ENCODE measurements around the gene PACSIN3. TPM values are rescaled to one million over a fixed set of nuclear protein-coding genes. Genes with fewer than 3 reads are reported as not detected.

PACSIN3 gene
- total RNA-seq, 4 donors from 2014 or later: 4.3 to 9.1 (median 7.5) TPM

DNA sequence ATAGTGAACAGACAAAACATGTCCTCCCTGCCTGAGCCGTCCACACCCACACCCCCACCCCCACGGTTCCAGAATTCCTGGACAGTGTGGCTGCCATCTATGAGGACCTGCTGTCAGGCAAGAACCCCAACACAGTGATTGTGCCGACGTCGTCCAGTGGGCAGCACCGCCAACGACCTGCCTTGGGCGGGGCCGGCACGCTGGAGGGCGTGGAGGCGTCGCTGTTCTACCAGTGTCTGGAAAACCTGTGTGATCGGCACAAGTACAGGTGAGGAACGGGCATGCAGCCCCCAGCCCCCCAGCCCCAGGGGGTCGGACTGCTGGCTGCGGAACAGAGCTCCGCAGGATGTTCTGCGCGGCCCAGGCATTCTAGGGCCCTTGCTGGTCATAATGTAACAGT lies 29.3 kb downstream of the PACSIN3 start:
- no peak for DNase-seq
- H3K36me3 ChIP-seq: peaks cover 0 to 10% (median 0%) of the 10 kb centered on the region in 3 donors
- H3K4me3 ChIP-seq: no peak overlapping the region
- no peak overlapping the region for H3K27ac ChIP-seq
- TF ChIP-seq, protein P1, sequence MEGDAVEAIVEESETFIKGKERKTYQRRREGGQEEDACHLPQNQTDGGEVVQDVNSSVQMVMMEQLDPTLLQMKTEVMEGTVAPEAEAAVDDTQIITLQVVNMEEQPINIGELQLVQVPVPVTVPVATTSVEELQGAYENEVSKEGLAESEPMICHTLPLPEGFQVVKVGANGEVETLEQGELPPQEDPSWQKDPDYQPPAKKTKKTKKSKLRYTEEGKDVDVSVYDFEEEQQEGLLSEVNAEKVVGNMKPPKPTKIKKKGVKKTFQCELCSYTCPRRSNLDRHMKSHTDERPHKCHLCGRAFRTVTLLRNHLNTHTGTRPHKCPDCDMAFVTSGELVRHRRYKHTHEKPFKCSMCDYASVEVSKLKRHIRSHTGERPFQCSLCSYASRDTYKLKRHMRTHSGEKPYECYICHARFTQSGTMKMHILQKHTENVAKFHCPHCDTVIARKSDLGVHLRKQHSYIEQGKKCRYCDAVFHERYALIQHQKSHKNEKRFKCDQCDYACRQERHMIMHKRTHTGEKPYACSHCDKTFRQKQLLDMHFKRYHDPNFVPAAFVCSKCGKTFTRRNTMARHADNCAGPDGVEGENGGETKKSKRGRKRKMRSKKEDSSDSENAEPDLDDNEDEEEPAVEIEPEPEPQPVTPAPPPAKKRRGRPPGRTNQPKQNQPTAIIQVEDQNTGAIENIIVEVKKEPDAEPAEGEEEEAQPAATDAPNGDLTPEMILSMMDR (IDR thresholded peaks at IDR 0.05): no peak
- TF ChIP-seq POLR2A (IDR thresholded peaks at IDR 0.05): no peak
- H3K9me3 ChIP-seq: no peaks in the 10 kb centered on the region
- H3K4me1 ChIP-seq: peaks cover 0 to 14% (median 2%) of the 10 kb centered on the region in 4 donors
- H3K27me3 ChIP-seq: no peaks in the 10 kb centered on the region

DNA sequence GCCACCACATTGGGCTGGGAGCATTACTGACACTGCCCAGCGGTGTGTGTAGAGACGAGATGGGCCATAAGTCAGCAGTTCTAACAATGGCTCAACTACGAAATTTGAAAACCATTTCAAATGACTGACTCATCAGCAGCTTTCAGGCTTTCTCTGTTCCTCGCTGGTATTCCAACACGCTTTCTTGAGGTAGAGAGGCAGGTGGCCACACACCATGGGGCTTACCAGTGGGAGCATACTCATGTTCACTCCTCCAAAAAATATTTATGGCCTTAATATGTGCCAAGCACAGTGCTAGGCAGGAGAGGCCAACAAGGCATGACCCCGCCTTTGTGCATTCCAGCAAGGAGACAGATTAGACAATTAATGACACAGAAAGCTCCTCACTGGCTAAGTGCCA lies 29.9 kb downstream of the PACSIN3 start:
- DNase-seq: no peak
- H3K27ac ChIP-seq: no peak overlapping the region
- no peak for TF ChIP-seq POLR2A (IDR thresholded peaks at IDR 0.05)
- TF ChIP-seq, protein P1 (IDR thresholded peaks at IDR 0.05): no peak

DNA sequence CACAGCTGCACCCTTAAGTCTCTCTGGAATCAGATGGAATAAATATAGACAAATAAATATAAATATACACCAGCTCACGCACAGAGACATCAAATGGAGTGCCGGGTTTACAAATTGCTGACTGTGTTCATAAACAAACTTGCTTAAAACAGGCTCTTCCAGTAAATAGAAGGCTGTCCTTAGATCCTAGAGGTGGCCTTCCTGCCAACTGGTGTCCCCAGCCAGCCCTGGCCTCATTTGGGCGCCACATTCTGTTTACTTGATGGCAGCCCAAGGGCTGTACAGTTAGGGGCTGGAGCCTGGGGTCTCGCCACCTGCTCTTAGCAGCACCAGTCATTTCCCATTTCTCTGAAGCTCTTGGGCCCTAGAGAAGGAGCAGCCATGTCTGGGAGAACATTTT lies 30.4 kb downstream of the PACSIN3 start:
- H3K36me3 ChIP-seq: peaks cover 0 to 10% (median 0%) of the 10 kb centered on the region in 3 donors
- TF ChIP-seq POLR2A (IDR thresholded peaks at IDR 0.05): no peak
- TF ChIP-seq, protein P1 (IDR thresholded peaks at IDR 0.05): no peak
- no peak overlapping the region for H3K4me3 ChIP-seq
- DNase-seq: no peak
- H3K9me3 ChIP-seq: no peaks in the 10 kb centered on the region
- peaks cover 0 to 14% (median 2%) of the 10 kb centered on the region in 4 donors for H3K4me1 ChIP-seq
- no peaks in the 10 kb centered on the region for H3K27me3 ChIP-seq
- H3K27ac ChIP-seq: no peak overlapping the region

More for the DNA sequence above, 29.9 kb downstream of the PACSIN3 start:
- Histone ChIP-seq H3K27me3 (no peaks in the 10 kb centered on the region), H3K4me3 (no peak overlapping the region), H3K36me3 (peaks cover 0 to 10% (median 0%) of the 10 kb centered on the region in 3 donors), H3K9me3 (no peaks in the 10 kb centered on the region), H3K4me1 (peaks cover 0 to 14% (median 2%) of the 10 kb centered on the region in 4 donors)

DNA sequence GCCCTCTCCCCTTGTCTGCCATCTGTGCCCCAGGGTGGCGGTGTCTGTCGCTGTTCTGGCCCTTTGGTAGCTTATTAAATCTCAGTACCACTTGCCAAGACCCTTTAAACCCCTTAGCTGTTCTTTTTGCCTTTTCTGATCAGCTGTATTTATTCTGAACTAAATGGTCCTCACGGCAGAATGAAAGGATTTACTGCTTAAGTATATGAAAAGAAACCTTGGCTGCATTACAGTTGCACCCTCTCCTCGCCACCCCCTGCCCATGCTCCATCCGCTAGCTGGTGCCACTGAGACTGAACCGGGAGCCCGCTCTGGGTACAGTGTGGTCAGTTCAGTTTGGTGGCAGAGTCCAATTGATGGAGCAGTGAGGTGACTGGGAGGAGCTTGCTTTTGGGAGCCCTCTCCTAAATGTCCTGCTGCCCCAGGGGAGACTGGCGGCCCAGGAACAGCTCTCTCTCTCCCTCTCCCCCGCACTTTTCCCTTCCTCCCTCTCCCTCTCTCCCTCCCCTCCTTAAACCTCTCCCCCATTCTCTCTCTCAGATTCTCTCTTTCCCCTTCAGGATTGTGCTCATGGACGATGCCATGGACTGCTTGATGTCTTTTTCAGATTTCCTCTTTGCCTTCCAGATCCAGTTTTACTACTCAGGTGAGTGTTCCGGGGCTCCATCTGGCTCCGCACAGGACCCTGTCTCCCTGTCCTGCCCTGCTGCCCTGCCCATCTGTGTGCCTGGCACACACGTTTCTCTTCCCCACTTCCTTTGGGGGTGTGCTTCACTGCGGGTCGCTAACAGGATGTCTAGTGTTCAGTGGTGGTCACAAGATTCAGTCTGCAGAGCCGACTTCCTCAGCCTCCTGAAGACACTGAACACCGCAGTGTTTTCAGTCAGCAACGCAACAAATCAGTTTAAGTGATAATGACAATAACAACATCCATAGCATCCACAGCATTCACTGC lies 31.3 kb downstream of the PACSIN3 start:
- DNase-seq: peak in 2 of 3 donors; percentile 38 to 64
- Histone ChIP-seq H3K9me3 (no peaks in the 10 kb centered on the region), H3K36me3 (peaks cover 0 to 10% (median 0%) of the 10 kb centered on the region in 3 donors), H3K4me3 (no peak overlapping the region), H3K4me1 (peaks cover 0 to 14% (median 2%) of the 10 kb centered on the region in 4 donors), H3K27ac (peak overlapping the region in 2 of 4 donors; percentile 26 to 28), H3K27me3 (no peaks in the 10 kb centered on the region)
- TF ChIP-seq, protein P1 (IDR thresholded peaks at IDR 0.05): no peak
- TF ChIP-seq POLR2A (IDR thresholded peaks at IDR 0.05): no peak

DNA sequence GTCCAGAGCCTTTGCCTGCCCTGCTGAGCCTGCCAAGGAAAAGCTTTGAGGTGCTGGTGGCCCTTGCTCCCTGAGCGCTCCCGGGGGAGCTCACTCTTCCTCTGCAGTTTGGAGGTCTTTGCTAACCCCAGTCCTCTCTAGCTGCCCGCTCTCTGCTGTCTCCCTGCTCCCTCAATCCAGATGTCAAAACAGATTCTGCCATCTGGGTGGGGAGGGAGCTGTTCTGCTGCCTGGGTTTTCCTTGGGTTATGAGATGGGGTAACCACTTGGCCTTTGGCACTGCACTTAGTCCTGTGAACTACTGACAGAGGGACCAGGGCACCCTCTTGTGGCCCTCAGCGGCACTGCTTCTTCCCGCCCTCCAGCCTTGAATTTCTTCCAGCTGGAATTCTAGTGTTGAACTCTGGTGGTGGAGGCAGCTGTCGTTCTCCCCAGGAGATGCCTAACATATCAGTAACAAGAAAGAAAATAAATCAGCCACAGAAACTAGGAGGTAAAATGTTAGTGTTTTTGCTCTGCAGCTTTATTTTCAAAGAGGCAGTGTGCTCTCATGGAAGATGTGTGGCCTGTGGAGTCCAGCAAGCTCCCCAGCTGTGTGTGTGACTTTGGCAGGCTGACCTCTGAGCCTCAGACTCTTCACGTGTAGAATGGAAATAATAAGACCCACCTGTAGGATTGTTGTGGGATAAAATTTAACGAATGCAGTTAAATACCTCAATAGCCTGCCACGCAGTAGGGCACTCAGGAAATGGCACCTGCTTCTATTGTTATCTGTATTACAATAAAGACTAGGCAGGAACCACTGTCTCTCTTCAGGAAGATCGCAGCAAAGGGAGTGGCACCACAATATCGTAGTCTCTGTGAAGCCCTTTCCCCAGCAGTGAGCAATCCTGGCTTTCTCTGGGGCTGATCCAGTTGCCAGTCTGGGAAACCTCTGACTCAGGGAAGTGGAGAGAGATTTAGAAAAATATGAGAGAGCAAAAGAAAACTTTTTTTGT lies 33.0 kb downstream of the PACSIN3 start:
- H3K27ac ChIP-seq: no peak overlapping the region
- H3K27me3 ChIP-seq: no peaks in the 10 kb centered on the region
- DNase-seq: peak; percentile 47 to 88 (median 85)
- H3K9me3 ChIP-seq: no peaks in the 10 kb centered on the region
- no peak overlapping the region for H3K4me3 ChIP-seq
- H3K36me3 ChIP-seq: peaks cover 0 to 10% (median 0%) of the 10 kb centered on the region in 3 donors
- TF ChIP-seq, protein P1 (IDR thresholded peaks at IDR 0.05): peak; percentile 65 to 98 (median 94)
- no peak for TF ChIP-seq POLR2A (IDR thresholded peaks at IDR 0.05)
- peaks cover 0 to 27% (median 2%) of the 10 kb centered on the region in 4 donors for H3K4me1 ChIP-seq
